Anterior cingulate cortex (tissue), 58 donors: ENCODE data around the gene DAP3.
"Not testable (repeated sequence)": the region's sequence is repeated elsewhere in the genome, so short reads cannot be mapped to it uniquely, and the experiment has no call there.

Experiments
- DNase-seq, 58 donors: peaks; one replicate each; lab custom pipeline; 2025; lab: John Stamatoyannopoulos, UW

Gene DAP3

GRCh38 chr1:155689081-155689607, at the start of gene DAP3:
TSS of gene DAP3 (plus strand) at chr1:155689091. CDS start at chr1:155709780, 20,689 bp downstream.
- DNase-seq = not testable (repeated sequence)

GRCh38 chr1:155640367-155640766, 48.5 kb upstream of the DAP3 start:
- DNase-seq = no peak

DNA sequence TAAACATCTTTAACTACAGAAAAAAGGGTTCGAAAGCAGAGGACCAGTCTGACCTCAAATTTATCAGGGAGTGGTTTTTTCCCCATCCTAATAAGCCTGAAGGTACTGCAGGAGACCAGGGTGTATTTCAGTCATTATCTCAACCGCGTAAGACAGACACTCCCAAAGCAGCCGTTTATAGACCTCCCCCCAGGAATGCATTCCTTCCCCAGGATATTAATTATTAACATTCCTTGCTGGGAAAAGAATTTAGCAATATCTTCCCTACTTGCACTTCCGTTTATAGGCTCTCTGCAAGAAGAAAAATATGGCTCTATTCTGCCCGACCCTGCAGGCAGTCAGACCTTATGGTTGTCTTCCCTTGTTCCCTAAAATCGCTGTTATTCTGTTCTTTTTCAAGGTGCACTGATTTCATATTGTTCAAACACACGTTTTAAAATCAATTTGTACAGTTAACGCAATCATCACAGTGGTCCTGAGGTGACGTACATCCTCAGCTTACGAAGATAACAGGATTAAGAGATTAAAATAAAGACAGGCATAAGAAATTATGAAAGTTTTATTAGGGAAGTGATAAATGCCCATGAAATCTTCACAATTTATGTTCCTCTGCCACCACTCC, 46.2 kb upstream of the DAP3 start:
- DNase-seq = not testable (repeated sequence)

- DNase-seq = no peak
Observed at GRCh38 chr1:155643230-155643629, 45.7 kb upstream of the DAP3 start.

GRCh38 chr1:155645034-155645598, 43.8 kb upstream of the DAP3 start:
- no peak for DNase-seq

GRCh38 chr1:155645648-155646047, 43.2 kb upstream of the DAP3 start:
- DNase-seq = no peak

DNA sequence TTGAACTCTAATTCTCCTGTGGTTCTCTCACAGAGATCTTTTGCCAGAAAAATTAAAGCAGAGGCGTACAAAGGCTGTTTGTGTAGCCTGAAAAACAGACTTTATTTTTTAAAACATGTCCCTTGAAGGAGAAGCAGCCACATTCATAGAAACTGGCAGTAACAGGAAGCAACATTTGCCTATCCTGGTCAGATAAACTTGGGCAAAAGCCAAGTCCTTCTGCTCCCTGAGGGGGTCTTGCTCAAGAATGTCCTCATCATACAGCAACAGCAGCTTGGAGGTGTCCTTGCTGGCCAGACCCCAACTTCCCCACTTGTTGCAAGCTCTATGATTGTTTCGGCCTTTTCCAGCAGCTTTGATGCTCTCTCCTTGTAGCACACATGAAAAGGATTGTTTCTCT, 42.6 kb upstream of the DAP3 start:
- no peak for DNase-seq

DNA sequence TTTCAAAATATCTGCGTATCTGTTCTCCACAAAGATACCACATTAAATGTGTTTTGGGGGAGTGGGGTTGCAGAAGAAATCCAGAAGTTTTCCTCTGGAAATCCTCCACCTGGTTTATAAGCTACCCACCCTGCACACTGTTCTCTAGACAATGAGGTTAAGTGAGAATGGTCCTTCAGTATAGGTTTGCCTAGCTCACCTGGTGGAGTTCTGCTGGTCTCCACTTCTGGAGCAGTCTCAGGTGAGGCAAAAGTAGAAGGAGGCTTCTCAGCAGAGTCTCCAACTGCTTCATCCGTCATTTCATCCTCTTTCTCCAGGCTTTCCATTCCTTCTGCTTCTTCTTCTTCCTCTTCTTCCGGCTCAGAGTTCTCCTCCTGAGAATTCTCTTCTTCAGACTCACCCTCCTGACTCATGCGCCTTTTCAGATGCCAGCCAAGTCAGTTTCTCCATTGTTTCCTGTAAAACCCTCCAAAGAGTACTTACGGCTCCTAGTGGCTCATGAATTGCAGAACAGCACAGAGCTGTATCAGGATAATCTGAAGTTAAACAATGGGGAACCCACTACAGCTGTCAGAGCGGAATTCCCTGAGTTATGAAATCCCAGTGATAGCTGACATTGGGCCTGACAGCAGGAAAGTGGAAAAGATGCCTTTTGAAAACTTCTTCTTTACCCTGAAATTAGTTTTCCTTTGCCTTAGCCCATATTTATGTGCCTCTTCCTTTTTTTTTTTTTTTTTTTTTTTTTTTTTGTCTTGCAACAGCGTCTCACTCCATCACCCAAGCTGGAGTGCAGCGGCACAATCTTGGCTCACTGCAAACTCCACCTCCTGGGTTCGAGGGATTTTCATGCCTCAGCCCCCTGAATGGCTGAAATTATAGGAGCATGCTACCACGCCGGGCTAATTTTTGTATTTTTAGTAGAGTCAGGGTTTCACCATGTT, 40.4 kb upstream of the DAP3 start:
- peak in 10 of 58 donors; percentile 5 to 66 (median 16) for DNase-seq

GRCh38 chr1:155649676-155650075, 39.2 kb upstream of the DAP3 start:
- no peak for DNase-seq

GRCh38 chr1:155650231-155650757, 38.6 kb upstream of the DAP3 start:
- DNase-seq = no peak

DNA sequence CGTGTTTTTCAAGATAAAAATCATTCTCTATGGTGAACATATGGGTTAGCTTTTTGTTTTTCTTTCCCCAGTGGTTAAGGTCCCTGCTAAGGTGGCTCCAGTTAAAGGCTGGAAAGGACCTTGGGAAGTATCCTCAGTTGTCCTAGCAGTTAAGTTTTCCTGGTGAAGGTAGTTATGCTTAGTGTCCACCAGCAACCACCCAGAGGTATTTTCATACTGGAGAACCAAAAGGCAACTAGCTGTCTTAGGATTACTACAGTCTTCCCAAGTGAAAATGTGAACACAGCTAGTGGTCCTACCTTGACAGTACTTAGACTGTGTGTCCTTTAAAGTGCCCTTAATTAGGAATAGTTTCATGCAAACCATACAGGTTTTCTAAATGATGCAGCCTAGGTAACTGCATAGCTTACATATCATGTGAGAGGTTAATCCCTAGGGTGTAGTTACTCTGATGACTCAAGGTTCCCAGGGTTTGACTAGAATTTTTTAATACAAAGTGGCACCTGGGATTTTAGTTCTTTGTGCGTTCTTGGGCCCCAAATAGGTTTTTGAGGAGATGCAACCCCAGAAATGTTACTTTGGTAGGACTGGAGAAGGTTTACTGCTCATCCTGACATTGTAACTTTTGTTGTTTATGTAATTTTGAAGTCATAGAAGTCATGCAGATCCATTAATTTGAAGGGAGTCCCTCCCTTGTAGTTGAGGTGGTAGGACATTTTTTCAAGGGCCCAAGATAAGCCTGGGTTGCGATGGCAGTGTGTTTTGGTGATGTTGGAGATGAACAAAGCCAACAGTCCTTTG, 36.8 kb upstream of the DAP3 start:
- DNase-seq = no peak

GRCh38 chr1:155652951-155653350, 35.9 kb upstream of the DAP3 start:
- DNase-seq = no peak

DNA sequence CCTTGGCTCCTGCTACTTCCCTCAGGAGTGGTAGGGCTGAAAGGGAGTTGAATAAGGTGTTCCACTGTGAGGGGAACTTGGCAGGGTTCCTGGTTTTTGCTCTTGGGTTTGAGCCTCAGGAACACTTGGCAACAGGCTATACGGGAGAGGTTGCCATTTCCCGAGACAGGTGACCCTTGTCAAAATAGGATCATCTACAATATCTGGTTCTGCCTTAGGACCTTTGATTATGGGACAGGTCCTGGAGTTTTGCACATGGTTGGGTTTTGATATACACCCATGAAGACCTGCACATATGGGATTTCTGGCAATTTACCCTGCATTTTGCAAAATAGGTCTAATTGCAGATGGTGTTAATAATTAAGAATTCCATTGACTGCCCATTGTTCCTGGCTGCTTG, 31.4 kb upstream of the DAP3 start:
- DNase-seq = peak in 2 of 58 donors; percentile 12 to 28

- not testable (repeated sequence) for DNase-seq
Observed at GRCh38 chr1:155661239-155661638, 27.7 kb upstream of the DAP3 start.

- DNase-seq = no peak
Observed at GRCh38 chr1:155669233-155670162, 19.4 kb upstream of the DAP3 start.

- DNase-seq = no peak
Observed at GRCh38 chr1:155671750-155672149, 17.1 kb upstream of the DAP3 start.

GRCh38 chr1:155673003-155673402, 15.9 kb upstream of the DAP3 start:
- no peak for DNase-seq

- no peak for DNase-seq
Observed at GRCh38 chr1:155678027-155678426, 10.9 kb upstream of the DAP3 start.

DNA sequence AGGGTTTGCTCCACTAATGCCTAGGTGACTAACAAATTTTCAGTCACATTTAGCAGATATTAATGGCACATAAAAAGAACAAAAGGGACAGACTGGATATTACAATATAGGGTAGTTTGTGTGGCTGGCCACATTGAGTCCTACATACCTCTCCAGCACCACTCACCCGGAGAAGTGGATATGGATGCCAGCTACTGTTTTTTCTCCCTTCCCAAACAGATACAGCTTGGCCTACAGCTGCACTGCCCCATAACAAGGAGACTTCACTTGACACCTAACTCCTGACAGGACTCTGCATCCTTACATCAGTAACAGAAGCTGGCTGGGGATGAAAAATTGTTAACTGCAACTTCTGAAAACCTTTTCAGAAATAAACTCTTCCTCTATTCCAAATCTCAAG, 9.9 kb upstream of the DAP3 start:
- not testable (repeated sequence) for DNase-seq
